H1 (cell line): Measurements from ENCODE around the gene SPC25. TPM values are rescaled to one million over a fixed set of nuclear protein-coding genes. Genes with fewer than 3 reads are reported as not detected.

ENCODE experiments used
- BACH1 ChIP-seq: IDR thresholded peaks from 2 replicates; pipeline ENCODE4 v1.6.1; 2012; ENCODE audit warnings: low read length, improper control_type of control experiment
- CHD1 ChIP-seq: IDR thresholded peaks from 2 replicates; pipeline ENCODE4 v1.6.1; 2012; ENCODE audit warnings: low read depth, low read length, improper control_type of control experiment
- CTBP2 ChIP-seq: IDR thresholded peaks from 2 replicates; pipeline ENCODE4 v1.7.0; 2011; ENCODE audit warnings: borderline replicate concordance, mild to moderate bottlenecking, moderate library complexity, mixed read lengths, low read length; ENCODE audit not compliant: insufficient read depth, insufficient read length
- HDAC6 ChIP-seq: IDR thresholded peaks from one replicate; pipeline ENCODE4 v1.7.1; 2012; ENCODE audit warnings: low read depth, mild to moderate bottlenecking, inconsistent platforms, low read length, moderate library complexity
- JUND ChIP-seq: IDR thresholded peaks from 2 replicates; pipeline ENCODE4 v1.6.1; 2011; ENCODE audit warnings: mild to moderate bottlenecking, improper control_type of control experiment, low read length
- KDM5A ChIP-seq: fragments of 200-600 bp; IDR thresholded peaks from 2 replicates; pipeline ENCODE4 v1.7.1; 2012; ENCODE audit warnings: mild to moderate bottlenecking, low read length, inconsistent platforms, mixed read lengths
- SIN3A ChIP-seq, 2 experiments: IDR thresholded peaks in 1 of 2; conservative IDR thresholded peaks in 1 of 2; 2 replicates each; pipeline ENCODE4 v1.6.1; 2011 to 2012; ENCODE audit warnings: low read length in 2 of 2, improper control_type of control experiment in 1 of 2, low read depth in 1 of 2, mild to moderate bottlenecking in 1 of 2
- SIRT6 ChIP-seq: IDR thresholded peaks from one replicate; pipeline ENCODE4 v1.7.1; 2012; ENCODE audit warnings: low read length, inconsistent platforms
- TAF7 ChIP-seq: optimal IDR thresholded peaks from 2 replicates; pipeline ENCODE3; 2011; ENCODE audit warnings: low read depth, mild to moderate bottlenecking, inconsistent platforms, low read length, moderate library complexity, borderline replicate concordance
- USF2 ChIP-seq: IDR thresholded peaks from 2 replicates; pipeline ENCODE4 v1.6.1; 2011; ENCODE audit warnings: low read length, improper control_type of control experiment
- polyA plus RNA-seq, 7 experiments: library from polyadenylated mRNA; depleted of rRNA in 3 of 7; stranded (reverse) in 5 of 7; unstranded in 2 of 7; fragments of >200 nt in 5 of 7; fragments of 200-250 nt in 2 of 7; gene quantifications; 1 replicate in 5 of 7; 2 replicates in 1 of 7; 4 replicates in 1 of 7; pipeline versions ENCODE4 v1.2.1 to v1.2.3, GENCODE V29; 2011 to 2013; ENCODE audit warnings: missing spikeins in 2 of 7, mixed read lengths in 2 of 7
- total RNA-seq: library from RNA; stranded (reverse); fragmentation: NEBNext Ultra II Directional; extraction: Animal tissue kit (Norgen Biotek cat#: 25700); gene quantifications from 2 replicates; pipeline ENCODE4 v1.2.1, GENCODE V29; 2021

SPC25 gene
- total and polyA plus RNA-seq, 2 of the 8 experiments (the other 6 are each of a cell fraction or from before 2014, with no cell fraction given), result 21.0 to 34.7 TPM

DNA sequence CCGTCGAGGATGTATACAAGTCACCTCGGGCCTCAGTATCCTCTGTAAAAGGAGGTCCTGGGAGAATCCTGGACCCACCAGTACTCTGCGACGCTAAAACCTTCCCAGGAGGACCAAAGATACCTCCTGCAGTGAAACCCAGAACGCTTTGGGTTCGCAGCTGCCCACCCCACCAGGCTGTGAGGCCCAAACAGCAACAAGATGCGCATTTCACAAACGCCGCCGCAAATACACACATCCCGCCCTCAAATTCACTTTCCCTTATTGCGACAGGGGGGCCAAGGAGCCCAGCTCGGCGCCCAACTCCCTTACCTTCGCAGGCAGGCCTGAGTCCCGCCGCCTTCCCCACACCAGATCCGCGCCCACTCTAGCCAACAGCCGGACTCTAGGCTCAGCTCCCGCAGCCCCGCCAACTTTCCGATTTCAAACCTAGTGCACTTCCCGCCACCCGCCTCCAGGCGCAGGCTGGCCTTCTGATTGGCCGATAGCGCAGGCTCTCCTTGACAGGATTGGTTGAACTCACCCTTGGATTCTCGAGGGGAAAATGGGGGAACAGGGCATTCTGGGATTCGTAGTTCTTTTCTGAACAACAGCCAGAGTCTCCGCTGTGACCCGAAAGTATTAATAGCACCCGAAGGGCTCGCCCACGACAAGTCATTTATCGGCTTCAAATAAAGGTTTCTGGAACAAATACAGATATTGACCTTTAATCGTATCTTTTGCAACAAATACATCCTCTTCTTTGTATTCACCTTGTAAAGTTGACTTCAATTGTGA lies at the start of gene SPC25 (continued):
- TF ChIP-seq USF2, result no peak
- TF ChIP-seq CHD1, result no peak
- TF ChIP-seq KDM5A, result peak; percentile 82; the same call in 1 of the 2 replicates
- peak; percentile 77 to 79; a peak in 2 of 4 replicates for TF ChIP-seq SIN3A (conservative IDR thresholded peaks at IDR 0.05 in 1 of 2, IDR thresholded peaks at IDR 0.05 in 1 of 2; ENCODE audit: low read depth in 1 of 2, low read length in 2 of 2)
- no peak for TF ChIP-seq CTBP2
- no peak for TF ChIP-seq TAF7
- TF ChIP-seq JUND, result no peak
- TF ChIP-seq BACH1, result no peak
- TF ChIP-seq HDAC6, result no peak
- no peak for TF ChIP-seq SIRT6
